Kidney (tissue), 14 donors: ENCODE measurements around the gene RAB3C. TPM values are rescaled to one million over a fixed set of nuclear protein-coding genes. Genes with fewer than 3 reads are reported as not detected.

Experiments
- DNase-seq, 5 donors: peaks; one replicate each; pipeline ENCODE4 v3.0.0-alpha.2; 2013 to 2020
- FAIRE-seq: peaks from 2 replicates; lab custom pipeline; 2012; peaks lifted over from hg19 to GRCh38; lab: Jason Lieb, UNC
- H3K27ac ChIP-seq, 2 donors: one replicate each; pipeline ENCODE4 v1.7.0; 2013; ENCODE audit warnings: low read depth in 2 of 2, low read length in 2 of 2, inconsistent platforms in 1 of 2
- H3K27me3 ChIP-seq: one replicate; pipeline ENCODE4 v1.7.1; 2013; ENCODE audit warnings: low read length, inconsistent platforms; ENCODE audit not compliant: control insufficient read depth, insufficient read depth
- H3K36me3 ChIP-seq, 3 donors: one replicate each; pipeline versions ENCODE4 v1.7.0 to v1.7.1; 2013; ENCODE audit warnings: low read length in 3 of 3, control low read depth in 1 of 3, inconsistent platforms in 1 of 3; ENCODE audit not compliant: insufficient read depth in 3 of 3, control insufficient read depth in 2 of 3
- H3K4me1 ChIP-seq, 3 donors: one replicate each; pipeline versions ENCODE4 v1.7.0 to v1.7.1; 2013; ENCODE audit warnings: low read length in 3 of 3, inconsistent platforms in 1 of 3, low read depth in 1 of 3; ENCODE audit not compliant: control insufficient read depth in 2 of 3, insufficient read depth in 2 of 3
- H3K4me3 ChIP-seq, 3 donors: one replicate each; pipeline versions ENCODE4 v1.7.0 to v1.8.1; 2013; ENCODE audit warnings: low read length in 3 of 3, control low read depth in 1 of 3, inconsistent platforms in 1 of 3
- H3K9ac ChIP-seq, 3 donors: one replicate each; pipeline versions ENCODE4 v1.7.0 to v1.7.1; 2013; ENCODE audit warnings: low read length in 3 of 3, control low read depth in 1 of 3, inconsistent platforms in 1 of 3
- H3K9me3 ChIP-seq, 3 donors: one replicate each; pipeline versions ENCODE4 v1.7.0 to v1.7.1; 2013; ENCODE audit warnings: low read length in 3 of 3, control low read depth in 1 of 3, inconsistent platforms in 1 of 3; ENCODE audit not compliant: control insufficient read depth in 2 of 3, insufficient read depth in 1 of 3
- intact Hi-C: fragments of 100-400 bp; cut with DNase I; formaldehyde crosslinking; loops from one replicate; pipeline ENCODE4 v1.11.1; 2022
- polyA plus RNA-seq: library from polyadenylated mRNA; stranded (reverse); fragments of 350-450 nt; fragmentation: Illumina TruSeq; extraction: RNeasy Lipid Tissue Mini Kit (QIAGEN cat#74804); gene quantifications from one replicate; pipeline ENCODE4 v1.2.3, GENCODE V29; 2014; ENCODE audit warnings: low read depth, low replicate concordance; ENCODE audit not compliant: insufficient read depth
- total RNA-seq: library from RNA; stranded (reverse); fragmentation: NEBNext Ultra II Directional; extraction: Animal tissue kit (Norgen Biotek cat#: 25700); gene quantifications from one replicate; pipeline ENCODE4 v1.2.1, GENCODE V29; 2021
- TF ChIP-seq, protein P1 (sequence below): IDR thresholded peaks from 3 replicates; pipeline ENCODE4 v1.5.1; 2012; ENCODE audit warnings: mild to moderate bottlenecking, moderate library complexity, borderline replicate concordance; ENCODE audit not compliant: insufficient read depth; ENCODE audit errors: extremely low read depth
- donor health status: control.
- donor health status: control.
- donor health status: control.
- donor health status: control.
- donor health status: control.
- donor health status: DM: yes; HTN: yes; CAD: no.
- donor health status: Normal renal cell carcinoma (clear cell type).

Gene RAB3C
- total and polyA plus RNA-seq, 2 donors from 2014 or later, result 3.7 TPM; not detected in 1

GRCh38 chr5:58710871-58711270, 128.0 kb downstream of the RAB3C start:
- Histone ChIP-seq H3K9ac (no peak overlapping the region), H3K4me1 (no peaks in the 10 kb centered on the region), H3K36me3 (no peaks in the 10 kb centered on the region), H3K27ac (no peak overlapping the region), H3K27me3 (no peaks in the 10 kb centered on the region), H3K9me3 (peaks cover 0 to 4% (median 0%) of the 10 kb centered on the region in 3 donors), H3K4me3 (no peak overlapping the region)
- intact Hi-C loops, result no loop called here
- DNase-seq (no peak), FAIRE-seq (no peak)
- TF ChIP-seq, protein P1, sequence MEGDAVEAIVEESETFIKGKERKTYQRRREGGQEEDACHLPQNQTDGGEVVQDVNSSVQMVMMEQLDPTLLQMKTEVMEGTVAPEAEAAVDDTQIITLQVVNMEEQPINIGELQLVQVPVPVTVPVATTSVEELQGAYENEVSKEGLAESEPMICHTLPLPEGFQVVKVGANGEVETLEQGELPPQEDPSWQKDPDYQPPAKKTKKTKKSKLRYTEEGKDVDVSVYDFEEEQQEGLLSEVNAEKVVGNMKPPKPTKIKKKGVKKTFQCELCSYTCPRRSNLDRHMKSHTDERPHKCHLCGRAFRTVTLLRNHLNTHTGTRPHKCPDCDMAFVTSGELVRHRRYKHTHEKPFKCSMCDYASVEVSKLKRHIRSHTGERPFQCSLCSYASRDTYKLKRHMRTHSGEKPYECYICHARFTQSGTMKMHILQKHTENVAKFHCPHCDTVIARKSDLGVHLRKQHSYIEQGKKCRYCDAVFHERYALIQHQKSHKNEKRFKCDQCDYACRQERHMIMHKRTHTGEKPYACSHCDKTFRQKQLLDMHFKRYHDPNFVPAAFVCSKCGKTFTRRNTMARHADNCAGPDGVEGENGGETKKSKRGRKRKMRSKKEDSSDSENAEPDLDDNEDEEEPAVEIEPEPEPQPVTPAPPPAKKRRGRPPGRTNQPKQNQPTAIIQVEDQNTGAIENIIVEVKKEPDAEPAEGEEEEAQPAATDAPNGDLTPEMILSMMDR, result no peak

DNA sequence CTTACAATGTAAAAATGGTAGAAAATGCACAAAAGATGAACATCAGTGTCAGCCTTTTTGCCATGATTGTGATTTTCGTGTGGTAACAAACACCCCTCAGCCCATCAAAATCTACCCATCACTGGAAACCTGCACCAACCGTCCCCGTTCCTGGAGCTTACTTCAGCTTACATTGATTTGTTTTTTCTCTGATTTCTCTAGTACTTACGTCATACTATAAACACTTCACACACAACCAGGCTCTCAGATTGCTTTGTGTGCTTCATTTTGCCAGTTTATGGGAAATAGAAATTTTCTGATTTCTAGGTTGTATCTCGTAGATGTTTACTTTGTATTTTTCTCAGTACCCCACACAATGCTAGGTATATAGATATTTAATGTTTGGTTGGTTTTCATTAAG, 129.1 kb downstream of the RAB3C start:
- peaks cover 0 to 4% (median 0%) of the 10 kb centered on the region in 3 donors for H3K9me3 ChIP-seq
- DNase-seq (no peak), FAIRE-seq (no peak)
- no peaks in the 10 kb centered on the region for H3K36me3 ChIP-seq
- TF ChIP-seq, protein P1, result no peak
- H3K4me1 ChIP-seq, result no peaks in the 10 kb centered on the region
- H3K27me3 ChIP-seq, result no peaks in the 10 kb centered on the region
- intact Hi-C loops, result no loop called here
- H3K9ac ChIP-seq, result no peak overlapping the region
- H3K4me3 ChIP-seq, result no peak overlapping the region
- no peak overlapping the region for H3K27ac ChIP-seq

DNA sequence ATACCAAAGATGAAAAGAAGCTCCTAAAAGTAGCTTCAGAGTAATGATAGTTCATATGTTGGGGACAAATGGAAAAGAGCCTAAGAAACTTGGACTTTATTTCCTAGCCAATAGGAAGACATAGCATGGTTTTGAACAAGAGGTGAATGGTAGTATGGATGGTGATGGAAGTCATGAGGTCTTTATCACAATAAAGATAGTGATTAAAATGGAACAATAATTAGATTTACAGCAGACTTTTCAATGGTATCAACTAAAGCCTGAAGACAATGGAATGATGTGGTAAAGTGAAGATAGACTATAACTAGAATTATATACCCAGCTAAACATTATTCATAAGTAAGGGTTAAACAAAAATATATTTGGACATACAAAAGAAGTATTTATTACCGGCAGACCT, 131.2 kb downstream of the RAB3C start:
- TF ChIP-seq, protein P1, result no peak
- Histone ChIP-seq H3K9me3 (peaks cover 0 to 4% (median 0%) of the 10 kb centered on the region in 3 donors), H3K4me3 (no peak overlapping the region), H3K4me1 (no peaks in the 10 kb centered on the region), H3K9ac (no peak overlapping the region), H3K27ac (no peak overlapping the region), H3K27me3 (no peaks in the 10 kb centered on the region), H3K36me3 (no peaks in the 10 kb centered on the region)
- FAIRE-seq (no peak), DNase-seq (no peak)
- intact Hi-C loops, result no loop called here
